Measurements from ENCODE around the gene ITGA4. TPM values are rescaled to one million over a fixed set of nuclear protein-coding genes. Genes with fewer than 3 reads are reported as not detected.

Gene ITGA4
- 100 to 1,000 TPM; 207 to 214 TPM for total RNA-seq

DNA sequence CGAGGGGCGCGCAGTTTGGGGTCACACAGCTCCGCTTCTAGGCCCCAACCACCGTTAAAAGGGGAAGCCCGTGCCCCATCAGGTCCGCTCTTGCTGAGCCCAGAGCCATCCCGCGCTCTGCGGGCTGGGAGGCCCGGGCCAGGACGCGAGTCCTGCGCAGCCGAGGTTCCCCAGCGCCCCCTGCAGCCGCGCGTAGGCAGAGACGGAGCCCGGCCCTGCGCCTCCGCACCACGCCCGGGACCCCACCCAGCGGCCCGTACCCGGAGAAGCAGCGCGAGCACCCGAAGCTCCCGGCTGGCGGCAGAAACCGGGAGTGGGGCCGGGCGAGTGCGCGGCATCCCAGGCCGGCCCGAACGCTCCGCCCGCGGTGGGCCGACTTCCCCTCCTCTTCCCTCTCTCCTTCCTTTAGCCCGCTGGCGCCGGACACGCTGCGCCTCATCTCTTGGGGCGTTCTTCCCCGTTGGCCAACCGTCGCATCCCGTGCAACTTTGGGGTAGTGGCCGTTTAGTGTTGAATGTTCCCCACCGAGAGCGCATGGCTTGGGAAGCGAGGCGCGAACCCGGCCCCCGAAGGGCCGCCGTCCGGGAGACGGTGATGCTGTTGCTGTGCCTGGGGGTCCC is at the start of gene ITGA4:
Gene ITGA4, plus strand, starts transcription at position 266 of the 620 bp plus-strand sequence. Its CDS starts 269 bp downstream, at position 535.

Other genes starting within 250 kb of the ITGA4 start
- gene CERKL, start 199.7 kb downstream of the ITGA4 start, total RNA-seq = not detected
- not detected for gene NEUROD1, start 223.1 kb downstream of the ITGA4 start, total RNA-seq

All from activated naive CD4-positive, alpha-beta T cell treated with anti-CD3 and anti-CD28 coated beads, Interleukin-2, amount 10 ng/mL, durations not matched to agents 5 hours and 36 hours (primary cell).